Sigmoid colon (tissue), 4 donors: ENCODE measurements around the gene PPP2R5A.
"Not testable (repeated sequence)": the region's sequence is repeated elsewhere in the genome, so short reads cannot be mapped to it uniquely, and the experiment has no call there.

Source experiments
- CTCF ChIP-seq, 4 experiments: fragments of 450-650 bp in 3 of 4; fragments of 200-600 bp in 1 of 4; IDR thresholded peaks; one replicate each; pipeline ENCODE4 v1.5.1; 2016 to 2019; ENCODE audit warnings: antibody characterized with exemption in 4 of 4, mild to moderate bottlenecking in 3 of 4, moderate library complexity in 2 of 4
- POLR2A ChIP-seq, 2 donors: fragments of 450-650 bp; IDR thresholded peaks; one replicate each; pipeline ENCODE4 v1.6.1; 2016; ENCODE audit warnings: antibody characterized with exemption in 2 of 2, mild to moderate bottlenecking in 2 of 2, moderate library complexity in 2 of 2
- POLR2AphosphoS5 ChIP-seq, 4 donors: sonication (generic); formaldehyde crosslinking; IDR thresholded peaks; one replicate each; pipeline ENCODE4 v1.6.1; 2017; ENCODE audit warnings: antibody characterized with exemption in 4 of 4

GRCh38 chr1:212287995-212288394 is 2.8 kb downstream of the PPP2R5A start:
- not testable (repeated sequence) for TF ChIP-seq CTCF, POLR2A, POLR2AphosphoS5 (IDR thresholded peaks at IDR 0.05)
